Parathyroid adenoma (tissue), 2 donors: Measurements from ENCODE around the gene ME2.
"Not testable (repeated sequence)": the region's sequence is repeated elsewhere in the genome, so short reads cannot be mapped to it uniquely, and the experiment has no call there.

Experiments used
- H2AFZ ChIP-seq: fragments of 300-600 bp; sonication (generic); one replicate; pipeline ENCODE4 v1.7.0; 2017; ENCODE audit warnings: antibody characterized with exemption, mild to moderate bottlenecking
- H3K27ac ChIP-seq: fragments of 300-600 bp; sonication (generic); one replicate; pipeline ENCODE4 v1.7.0; 2017
- H3K27me3 ChIP-seq: fragments of 300-600 bp; sonication (generic); one replicate; pipeline ENCODE4 v1.7.0; 2017; ENCODE audit warnings: low read length; ENCODE audit not compliant: control insufficient read depth, insufficient read depth
- H3K36me3 ChIP-seq: fragments of 300-600 bp; sonication (generic); one replicate; pipeline ENCODE4 v1.7.0; 2017; ENCODE audit warnings: low read length; ENCODE audit not compliant: control insufficient read depth, insufficient read depth
- H3K4me1 ChIP-seq: fragments of 300-600 bp; sonication (generic); one replicate; pipeline ENCODE4 v1.7.0; 2017; ENCODE audit warnings: control low read depth
- H3K4me2 ChIP-seq: fragments of 300-600 bp; sonication (generic); one replicate; pipeline ENCODE4 v1.7.0; 2017; ENCODE audit warnings: low read length
- H3K4me3 ChIP-seq: fragments of 300-600 bp; sonication (generic); one replicate; pipeline ENCODE4 v1.7.0; 2017; ENCODE audit warnings: low read depth, low read length
- H3K79me2 ChIP-seq: fragments of 300-600 bp; sonication (generic); one replicate; pipeline ENCODE4 v1.7.0; 2017; ENCODE audit warnings: control low read depth
- H3K9ac ChIP-seq: fragments of 300-600 bp; sonication (generic); one replicate; pipeline ENCODE4 v1.7.0; 2017; ENCODE audit warnings: mild to moderate bottlenecking
- H3K9me3 ChIP-seq: fragments of 300-600 bp; sonication (generic); one replicate; pipeline ENCODE4 v1.7.0; 2017; ENCODE audit warnings: low read length; ENCODE audit not compliant: control insufficient read depth
- TF ChIP-seq, protein P1 (sequence below): fragments of 300-600 bp; sonication (generic); IDR thresholded peaks from one replicate; pipeline ENCODE4 v1.7.0; 2017; ENCODE audit warnings: antibody characterized with exemption, mild to moderate bottlenecking
- donor health status: primary hyperparathyroidism.

Gene ME2

DNA sequence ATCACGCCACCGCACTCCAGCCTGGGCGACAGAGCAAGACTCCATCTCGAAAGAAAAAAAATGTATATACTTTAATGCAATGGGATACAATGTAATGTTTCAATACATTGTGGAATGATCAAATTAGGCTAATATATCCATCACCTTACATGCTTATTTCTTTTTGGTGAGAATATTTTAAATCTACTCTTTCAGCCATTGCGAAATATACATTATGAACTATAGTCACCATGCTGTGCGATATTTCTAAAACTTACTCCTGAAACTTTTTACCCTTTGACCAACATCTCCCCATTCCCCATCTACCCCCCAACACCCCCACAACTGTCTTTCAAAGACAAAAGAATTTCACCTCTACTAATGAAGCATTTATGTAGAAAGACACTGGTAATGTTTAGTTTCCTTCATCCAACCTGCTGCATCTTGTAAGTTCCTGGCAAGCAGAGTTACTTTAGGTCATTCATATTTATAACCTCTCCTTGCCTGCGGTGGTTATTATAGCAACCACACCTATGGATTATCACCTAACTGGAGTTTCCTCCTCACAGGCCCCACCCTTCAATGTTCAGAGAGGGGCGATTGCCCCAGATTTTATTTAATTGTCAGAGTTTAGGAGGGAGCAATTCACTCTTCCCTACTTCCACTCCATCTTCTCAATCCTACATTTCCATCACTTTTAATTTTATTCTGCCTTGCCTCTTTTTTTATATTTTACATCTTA is 1.2 kb upstream of the ME2 start:
- H3K4me2 ChIP-seq: peak overlapping the region; percentile 90
- H3K9ac ChIP-seq: no peak overlapping the region
- peak overlapping the region; percentile 89 for H3K27ac ChIP-seq
- TF ChIP-seq, protein P1, sequence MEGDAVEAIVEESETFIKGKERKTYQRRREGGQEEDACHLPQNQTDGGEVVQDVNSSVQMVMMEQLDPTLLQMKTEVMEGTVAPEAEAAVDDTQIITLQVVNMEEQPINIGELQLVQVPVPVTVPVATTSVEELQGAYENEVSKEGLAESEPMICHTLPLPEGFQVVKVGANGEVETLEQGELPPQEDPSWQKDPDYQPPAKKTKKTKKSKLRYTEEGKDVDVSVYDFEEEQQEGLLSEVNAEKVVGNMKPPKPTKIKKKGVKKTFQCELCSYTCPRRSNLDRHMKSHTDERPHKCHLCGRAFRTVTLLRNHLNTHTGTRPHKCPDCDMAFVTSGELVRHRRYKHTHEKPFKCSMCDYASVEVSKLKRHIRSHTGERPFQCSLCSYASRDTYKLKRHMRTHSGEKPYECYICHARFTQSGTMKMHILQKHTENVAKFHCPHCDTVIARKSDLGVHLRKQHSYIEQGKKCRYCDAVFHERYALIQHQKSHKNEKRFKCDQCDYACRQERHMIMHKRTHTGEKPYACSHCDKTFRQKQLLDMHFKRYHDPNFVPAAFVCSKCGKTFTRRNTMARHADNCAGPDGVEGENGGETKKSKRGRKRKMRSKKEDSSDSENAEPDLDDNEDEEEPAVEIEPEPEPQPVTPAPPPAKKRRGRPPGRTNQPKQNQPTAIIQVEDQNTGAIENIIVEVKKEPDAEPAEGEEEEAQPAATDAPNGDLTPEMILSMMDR: no peak
- peak overlapping the region; percentile 89 for H3K4me3 ChIP-seq
- H3K9me3 ChIP-seq: no peaks in the 10 kb centered on the region
- no peaks in the 10 kb centered on the region for H3K4me1 ChIP-seq
- H3K27me3 ChIP-seq: no peaks in the 10 kb centered on the region
- peaks cover 17% of the 10 kb centered on the region for H3K79me2 ChIP-seq
- H2AFZ ChIP-seq: peak overlapping the region; percentile 94
- no peaks in the 10 kb centered on the region for H3K36me3 ChIP-seq

DNA sequence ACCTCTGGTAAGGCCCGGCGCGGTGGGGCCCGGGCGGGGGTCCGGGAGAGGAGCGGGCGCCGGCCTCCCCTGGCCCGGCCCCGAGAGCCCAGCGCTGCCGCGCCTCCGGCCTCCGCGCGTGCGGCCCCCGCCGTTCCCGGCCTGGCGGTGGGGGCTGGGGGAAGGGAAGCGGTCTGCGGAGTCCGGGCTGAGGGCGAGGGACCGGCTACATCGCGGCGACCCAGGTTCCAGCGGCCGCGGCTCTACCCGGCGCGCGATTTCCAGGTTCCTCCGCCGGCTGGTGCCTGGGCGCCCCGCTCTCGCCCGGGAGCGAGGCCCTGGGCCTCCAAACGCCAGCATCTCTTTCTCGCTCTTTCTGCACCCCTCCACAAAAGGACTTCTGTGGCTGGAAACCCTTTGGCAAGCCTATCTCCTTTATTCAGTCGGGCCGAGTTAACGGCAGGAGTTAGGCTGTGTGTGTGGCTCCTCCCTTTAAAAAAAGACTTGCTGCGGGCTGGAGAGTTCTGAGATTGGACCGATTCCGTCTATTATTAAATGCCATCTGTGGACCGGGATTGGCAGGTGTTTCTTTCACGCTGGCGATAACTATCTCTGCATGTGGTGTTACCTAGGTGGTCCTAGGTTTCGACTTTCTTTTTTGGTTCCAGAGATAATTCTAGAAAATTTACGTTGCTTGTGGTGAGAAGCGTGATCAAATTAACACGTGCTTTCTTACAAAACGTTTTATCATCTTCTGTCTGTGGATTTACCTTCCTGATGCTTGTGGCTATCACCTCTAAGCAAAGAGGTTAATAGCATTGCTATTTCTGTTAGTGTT is 592 bp downstream of the ME2 start:
- TF ChIP-seq, protein P1: no peak
- H3K4me2 ChIP-seq: peak overlapping the region; percentile 90
- peaks cover 22% of the 10 kb centered on the region for H3K79me2 ChIP-seq
- H3K27ac ChIP-seq: peak overlapping the region; percentile 89
- no peaks in the 10 kb centered on the region for H3K27me3 ChIP-seq
- peak overlapping the region; percentile 89 for H3K4me3 ChIP-seq
- H3K4me1 ChIP-seq: no peaks in the 10 kb centered on the region
- no peaks in the 10 kb centered on the region for H3K36me3 ChIP-seq
- no peak overlapping the region for H3K9ac ChIP-seq
- peak overlapping the region; percentile 94 for H2AFZ ChIP-seq
- H3K9me3 ChIP-seq: no peaks in the 10 kb centered on the region

DNA sequence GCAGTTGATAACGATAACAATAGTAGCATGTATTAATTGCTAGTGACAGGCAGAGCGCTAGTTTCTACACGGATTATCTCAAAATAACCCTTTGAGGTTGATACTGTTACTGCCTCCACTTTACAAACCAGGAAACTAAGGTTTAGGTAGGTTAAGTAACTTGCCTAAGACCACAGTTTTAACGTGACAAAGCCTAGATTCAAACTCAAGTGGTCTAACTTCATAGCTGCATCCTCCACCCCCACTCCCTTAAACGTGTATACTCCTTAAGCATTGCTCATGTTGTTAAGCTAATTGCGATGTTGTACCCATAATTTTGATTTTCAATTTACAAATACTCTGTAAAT is 1.2 kb downstream of the ME2 start:
- Histone ChIP-seq H3K27me3 (no peaks in the 10 kb centered on the region), H3K36me3 (no peaks in the 10 kb centered on the region), H3K79me2 (peaks cover 24% of the 10 kb centered on the region), H3K27ac (no peak overlapping the region), H3K4me3 (peak overlapping the region; percentile 89), H3K9ac (no peak overlapping the region), H3K9me3 (no peaks in the 10 kb centered on the region), H2AFZ (no peak overlapping the region), H3K4me2 (peak overlapping the region; percentile 90), H3K4me1 (no peaks in the 10 kb centered on the region)
- TF ChIP-seq, protein P1: no peak

DNA sequence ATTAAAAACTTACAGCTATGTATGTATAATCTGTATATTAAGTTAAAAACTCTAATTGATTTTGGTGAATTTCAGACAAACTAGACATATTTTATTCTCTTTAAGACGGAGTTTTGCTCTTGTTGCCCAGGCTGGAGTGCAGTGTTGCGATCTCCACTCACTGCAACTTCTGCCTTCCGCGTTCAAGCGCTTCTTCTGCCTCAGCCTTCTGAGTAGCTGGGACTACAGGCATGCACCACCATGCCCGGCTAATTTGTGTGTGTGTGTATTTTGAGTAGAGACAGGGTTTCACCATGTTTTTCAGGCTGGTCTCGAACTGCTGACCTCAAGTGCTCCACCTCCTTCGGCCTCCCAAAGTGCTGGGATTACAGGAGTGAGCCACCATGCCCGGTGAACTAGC is 2.0 kb downstream of the ME2 start:
- peaks cover 24% of the 10 kb centered on the region for H3K79me2 ChIP-seq
- not testable (repeated sequence) for H3K27me3 ChIP-seq, H2AFZ ChIP-seq, H3K27ac ChIP-seq, H3K4me2 ChIP-seq, H3K4me3 ChIP-seq, H3K4me1 ChIP-seq, H3K9me3 ChIP-seq, H3K36me3 ChIP-seq, H3K9ac ChIP-seq

DNA sequence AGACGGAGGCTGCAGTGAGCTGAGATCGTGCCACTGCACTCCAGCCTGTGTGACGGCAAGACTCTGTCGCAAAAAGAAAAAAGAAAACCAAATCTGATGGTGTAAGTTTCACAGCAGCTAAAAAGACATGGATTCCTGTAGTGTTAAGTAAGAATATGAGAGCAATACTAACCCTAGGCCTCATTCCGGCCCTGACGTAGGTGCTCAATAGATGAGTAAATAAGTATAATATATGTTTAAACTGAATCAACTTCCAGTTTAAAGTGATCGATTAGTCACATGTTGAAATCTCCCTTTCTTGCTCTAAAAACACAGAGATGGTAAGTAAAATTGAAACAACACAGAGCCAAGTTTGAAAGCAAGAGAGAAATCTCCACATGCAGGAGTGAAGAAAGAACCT is 8.0 kb downstream of the ME2 start:
- H3K4me2 ChIP-seq: no peak overlapping the region
- no peaks in the 10 kb centered on the region for H3K4me1 ChIP-seq
- no peaks in the 10 kb centered on the region for H3K36me3 ChIP-seq
- no peaks in the 10 kb centered on the region for H3K27me3 ChIP-seq
- H3K9me3 ChIP-seq: no peaks in the 10 kb centered on the region
- H3K9ac ChIP-seq: no peak overlapping the region
- H3K27ac ChIP-seq: no peak overlapping the region
- peaks cover 17% of the 10 kb centered on the region for H3K79me2 ChIP-seq
- H2AFZ ChIP-seq: no peak overlapping the region
- H3K4me3 ChIP-seq: no peak overlapping the region
- TF ChIP-seq, protein P1: no peak
